Measurements from ENCODE around the gene KCNK1. TPM values are rescaled to one million over a fixed set of nuclear protein-coding genes. Genes with fewer than 3 reads are reported as not detected.

KCNK1 gene
- total RNA-seq, 1 donor from 2014 or later = 1.1 TPM

DNA sequence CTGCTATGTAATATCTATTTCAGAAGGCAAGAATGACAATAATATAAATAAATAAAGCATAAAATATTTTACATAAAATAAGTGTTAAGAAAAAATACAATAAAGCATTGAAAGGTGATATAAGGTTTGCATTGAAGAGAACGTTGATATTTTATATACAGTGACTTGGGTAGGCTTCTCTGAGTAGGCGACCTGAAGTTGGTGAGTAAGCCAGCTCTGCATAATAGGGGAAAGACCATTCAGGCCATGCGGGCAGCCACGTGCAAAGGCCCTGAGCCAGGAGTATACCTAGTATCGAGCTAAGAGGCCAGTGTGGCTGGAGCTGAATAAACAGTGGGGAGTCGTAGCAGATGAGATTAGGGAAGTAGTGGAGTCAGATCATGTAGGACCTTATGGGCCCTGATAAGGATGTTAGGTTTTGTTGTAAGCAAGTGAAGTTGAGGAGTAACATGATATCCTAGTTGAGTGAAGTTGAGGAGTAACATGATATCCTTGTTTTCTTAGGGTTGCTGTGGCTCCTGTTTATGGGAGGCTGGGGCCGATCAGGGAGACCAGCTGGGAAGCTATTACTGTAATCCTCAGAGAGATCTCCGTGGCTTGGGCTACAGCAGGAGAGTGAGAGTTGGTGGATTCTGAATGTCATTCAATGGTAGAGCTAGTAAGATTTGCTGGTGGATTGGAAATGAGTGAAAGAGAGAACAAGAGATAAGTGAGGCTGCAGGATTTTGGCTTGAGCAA, 22.0 kb downstream of the KCNK1 start:
- no peak for ATAC-seq
- DNase-seq (ENCODE audit: low spot score) = no peak

DNA sequence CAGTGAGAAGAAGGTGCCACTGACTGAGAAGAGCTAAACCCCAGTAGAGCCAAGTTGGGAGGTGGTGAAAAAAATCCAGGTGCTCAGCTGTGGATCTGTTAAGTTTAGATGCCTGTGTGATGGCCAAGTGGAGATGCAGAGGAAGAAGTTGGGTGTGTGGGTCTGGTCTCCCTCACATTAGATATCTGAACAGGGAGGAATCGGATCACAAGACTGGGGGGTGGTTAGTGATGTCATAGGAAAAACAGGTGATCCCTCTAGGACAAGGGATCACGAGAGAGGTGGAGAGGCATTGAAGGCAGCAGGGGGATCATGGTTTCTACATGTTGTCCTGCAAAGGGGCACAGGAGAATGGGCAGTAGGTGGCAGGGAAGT, 22.6 kb downstream of the KCNK1 start:
- DNase-seq (ENCODE audit: low spot score) = no peak
- no peak for ATAC-seq

DNA sequence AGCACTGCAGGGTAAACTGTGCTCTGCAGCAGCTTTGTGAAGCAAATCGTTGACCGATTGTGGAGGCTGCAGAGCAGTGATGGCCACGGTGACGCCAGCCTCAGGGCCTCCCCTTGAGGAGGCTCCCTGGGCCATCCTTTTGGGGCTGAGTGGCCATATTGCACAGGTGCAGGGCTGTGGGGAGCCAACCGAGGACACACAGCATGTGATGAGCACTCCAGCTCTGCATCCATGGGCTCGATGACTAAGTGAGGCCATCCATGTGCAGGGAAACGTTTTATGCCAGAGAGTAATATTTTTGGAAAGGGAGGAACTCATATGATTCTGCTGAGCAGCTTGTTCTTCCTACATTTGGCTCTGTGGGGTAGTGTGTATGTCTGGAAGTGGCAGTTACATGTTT, 24.6 kb downstream of the KCNK1 start:
- DNase-seq (ENCODE audit: low spot score) = no peak
- ATAC-seq = no peak

DNA sequence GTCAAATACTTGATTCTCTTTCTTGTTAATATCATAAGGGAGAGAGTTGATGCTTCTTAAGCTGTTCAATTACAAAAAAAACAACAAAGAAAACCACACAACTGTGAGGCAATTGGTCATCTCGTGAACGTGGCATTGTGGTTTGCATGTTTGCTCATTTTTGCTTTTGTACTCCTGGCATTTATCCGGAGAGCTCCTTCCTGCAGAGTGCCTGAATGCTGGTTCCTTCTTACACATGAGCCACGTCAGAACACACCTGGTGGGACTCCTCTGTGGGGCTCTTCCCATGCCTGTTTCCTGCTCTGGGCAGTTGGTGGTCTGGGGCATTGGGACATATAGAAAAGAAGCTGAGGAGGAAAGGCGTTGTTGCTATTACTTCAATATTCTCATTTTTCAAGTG, 25.7 kb downstream of the KCNK1 start:
- DNase-seq (ENCODE audit: low spot score) = no peak
- ATAC-seq = no peak

DNA sequence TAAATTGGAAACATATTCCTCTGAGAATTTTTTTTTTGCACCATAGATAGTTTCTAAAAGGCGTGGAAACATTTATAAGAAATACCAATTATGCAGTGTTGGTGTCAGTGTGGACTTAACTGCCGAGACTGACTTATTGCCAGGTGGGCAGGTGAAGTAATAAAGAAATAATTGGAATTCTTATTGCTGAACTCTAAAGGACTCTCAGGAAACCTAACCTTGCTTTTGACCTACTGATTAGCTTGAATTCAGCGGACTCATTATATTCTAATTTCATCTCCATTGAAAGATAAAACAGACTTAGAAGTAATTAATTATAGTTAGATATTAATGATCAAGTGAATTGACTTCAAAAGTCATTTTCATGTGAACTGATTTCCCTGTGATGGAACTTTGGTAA, 26.3 kb downstream of the KCNK1 start:
- ATAC-seq (no peak), DNase-seq (ENCODE audit: low spot score) (no peak)

DNA sequence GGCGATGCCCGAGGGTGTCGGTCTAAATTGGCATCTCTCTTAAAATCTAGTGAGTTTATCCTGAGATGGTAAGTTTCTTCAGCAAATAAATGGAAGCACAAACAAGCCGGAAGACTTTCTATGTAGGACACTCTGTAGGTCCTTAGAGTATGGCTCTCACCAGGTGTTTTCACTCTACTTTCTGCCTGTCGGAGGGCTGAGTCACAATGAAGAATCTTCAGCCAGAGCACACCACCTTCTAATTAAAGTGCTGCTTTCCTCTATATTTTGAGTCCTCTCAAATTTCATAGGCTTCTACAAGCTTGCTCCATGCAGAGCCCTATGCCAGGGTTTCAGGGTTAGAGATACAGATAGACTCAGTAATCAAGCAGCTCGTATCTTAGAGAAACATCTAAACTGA, 27.1 kb downstream of the KCNK1 start:
- DNase-seq (ENCODE audit: low spot score) (no peak), ATAC-seq (no peak)

DNA sequence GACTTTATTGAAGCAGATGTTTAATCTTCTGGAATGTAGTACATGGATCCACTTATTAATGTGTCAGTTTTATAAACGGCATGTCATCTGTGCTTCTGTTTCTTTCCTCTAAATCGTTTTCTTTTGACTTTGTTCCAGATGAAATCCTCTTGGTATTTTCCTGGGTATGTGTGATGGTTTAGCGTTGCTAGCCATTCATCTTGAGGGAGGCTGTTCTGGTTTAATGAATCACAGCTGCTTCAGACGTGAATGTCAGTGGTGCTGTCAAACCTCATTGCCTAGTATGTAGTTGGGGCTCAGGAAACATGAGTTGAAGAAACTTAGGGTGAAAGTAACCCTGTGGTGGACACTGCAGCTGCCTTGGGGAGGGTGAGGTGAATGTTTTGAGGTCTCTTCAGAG, 33.2 kb downstream of the KCNK1 start:
- ATAC-seq = no peak
- no peak for DNase-seq (ENCODE audit: low spot score)

DNA sequence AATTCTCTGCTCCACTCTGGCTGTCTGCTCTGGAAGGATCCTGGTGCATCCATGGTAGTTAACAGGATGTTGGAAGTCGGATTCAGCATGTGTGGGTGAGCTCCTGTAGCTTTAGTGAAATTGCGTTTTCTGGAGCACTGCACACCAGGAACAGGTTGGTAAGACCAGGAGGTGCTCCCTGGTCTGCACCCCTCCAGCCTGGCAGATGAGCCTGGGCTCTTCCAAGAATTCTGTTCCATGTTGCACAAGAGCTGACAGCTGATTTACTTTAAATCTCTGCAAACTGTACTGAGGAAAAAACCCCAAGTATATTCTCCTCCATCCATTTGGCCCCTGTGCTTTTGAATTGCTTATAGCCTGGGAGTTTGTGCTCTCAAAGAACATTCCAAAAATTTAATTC, 33.7 kb downstream of the KCNK1 start:
- ATAC-seq = no peak
- no peak for DNase-seq (ENCODE audit: low spot score)

DNA sequence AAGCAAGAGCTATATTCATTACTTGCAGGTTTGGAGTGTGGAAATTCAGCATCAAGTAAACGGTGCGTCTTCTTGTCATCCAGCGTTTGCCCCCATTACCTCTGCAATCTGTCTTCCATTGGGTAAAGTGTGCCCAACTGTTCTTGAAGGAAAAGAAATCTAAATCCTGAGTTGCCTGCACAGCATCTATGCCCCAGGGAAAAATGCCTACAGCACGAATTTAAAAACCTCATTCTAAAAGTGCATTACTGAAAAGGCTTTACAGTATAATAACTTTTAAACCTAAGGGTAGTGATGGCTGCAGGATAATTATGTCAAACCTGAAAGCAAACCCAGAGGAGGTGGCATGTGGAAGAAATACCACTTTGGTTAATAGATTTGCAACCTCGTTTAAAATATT, 37.2 kb downstream of the KCNK1 start:
- ATAC-seq = no peak
- DNase-seq (ENCODE audit: low spot score) = no peak

DNA sequence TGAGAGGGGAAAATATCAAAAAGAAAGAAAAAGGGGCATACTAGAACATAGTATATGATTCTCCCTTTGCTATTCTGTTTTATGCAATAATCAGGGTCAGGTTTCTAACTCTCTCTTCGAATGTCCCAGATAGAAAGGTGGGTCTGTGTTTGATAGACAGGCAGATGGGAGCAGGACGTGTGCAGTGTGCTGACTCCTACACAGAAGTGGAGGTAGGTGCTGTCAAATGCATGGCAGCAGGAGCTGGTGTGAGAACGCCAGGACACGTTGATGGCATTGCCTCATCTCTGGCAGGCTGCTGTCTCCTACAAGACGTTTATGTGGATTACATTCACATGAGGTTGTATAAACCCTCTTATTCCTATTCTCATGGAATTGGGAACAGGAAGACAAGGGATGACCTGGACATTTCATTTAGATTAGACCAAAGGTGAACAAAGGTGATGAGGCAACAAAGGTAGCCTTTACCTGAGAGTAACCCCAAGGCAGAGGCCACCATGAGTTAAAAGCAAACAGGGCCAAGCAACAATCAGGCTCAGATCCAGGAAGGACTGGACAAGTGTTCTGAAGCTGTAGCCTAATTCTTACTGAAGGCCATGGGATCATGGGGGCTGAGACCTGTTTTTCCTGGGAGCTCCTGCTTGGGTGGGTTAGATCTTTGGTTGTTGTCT, 37.8 kb downstream of the KCNK1 start:
- DNase-seq (ENCODE audit: low spot score) (no peak), ATAC-seq (peak; percentile 47)

DNA sequence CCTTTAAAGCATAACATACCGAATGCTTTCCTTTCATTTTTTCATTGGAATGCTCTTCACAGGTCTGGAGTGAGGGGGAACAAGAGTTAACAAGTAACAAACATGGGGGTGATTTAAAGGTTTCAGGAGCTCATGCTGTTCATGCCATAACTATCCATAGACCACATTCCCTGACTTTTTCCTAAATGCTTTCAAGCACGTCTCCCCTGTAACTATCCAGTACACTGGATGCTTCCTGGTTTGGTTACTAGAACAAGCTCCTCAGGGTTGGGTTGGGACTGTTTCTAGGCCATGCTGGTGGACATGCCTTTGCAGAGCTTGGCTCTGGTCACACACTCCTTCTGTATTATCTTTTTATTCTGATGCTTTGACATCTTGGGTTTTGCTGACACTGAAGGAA, 38.6 kb downstream of the KCNK1 start:
- DNase-seq (ENCODE audit: low spot score) (no peak), ATAC-seq (no peak)

DNA sequence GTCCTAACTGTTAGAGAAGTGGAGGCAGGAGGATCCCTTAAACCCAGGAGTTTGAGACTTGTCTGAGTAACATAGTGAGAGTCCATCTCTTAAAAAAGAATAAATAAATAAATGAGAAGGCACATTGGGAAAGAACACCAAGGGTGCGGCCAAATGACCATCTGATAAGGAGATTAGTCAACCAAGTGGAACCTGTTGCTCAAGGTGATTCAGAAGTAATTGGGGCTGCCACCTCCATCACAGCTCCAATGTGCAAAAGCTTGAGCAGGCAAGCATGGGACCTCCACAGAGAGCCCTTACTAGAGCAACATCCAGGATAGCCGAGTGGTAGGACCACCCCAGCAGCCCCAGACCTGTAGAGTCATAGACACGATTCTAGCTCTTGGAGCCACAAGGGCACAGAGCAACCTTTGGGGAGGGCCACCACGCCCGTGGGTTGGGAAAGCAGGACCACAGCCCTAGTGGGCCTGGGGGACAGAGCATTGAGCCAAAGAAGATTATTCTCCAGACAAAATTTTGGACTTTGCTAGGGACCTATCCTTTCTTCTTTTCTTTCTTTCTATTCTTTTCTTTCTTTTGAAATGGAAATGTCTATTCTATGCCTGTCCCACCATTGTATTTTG, 40.9 kb downstream of the KCNK1 start:
- DNase-seq (ENCODE audit: low spot score) = peak; percentile 48
- peak; percentile 73 for ATAC-seq

DNA sequence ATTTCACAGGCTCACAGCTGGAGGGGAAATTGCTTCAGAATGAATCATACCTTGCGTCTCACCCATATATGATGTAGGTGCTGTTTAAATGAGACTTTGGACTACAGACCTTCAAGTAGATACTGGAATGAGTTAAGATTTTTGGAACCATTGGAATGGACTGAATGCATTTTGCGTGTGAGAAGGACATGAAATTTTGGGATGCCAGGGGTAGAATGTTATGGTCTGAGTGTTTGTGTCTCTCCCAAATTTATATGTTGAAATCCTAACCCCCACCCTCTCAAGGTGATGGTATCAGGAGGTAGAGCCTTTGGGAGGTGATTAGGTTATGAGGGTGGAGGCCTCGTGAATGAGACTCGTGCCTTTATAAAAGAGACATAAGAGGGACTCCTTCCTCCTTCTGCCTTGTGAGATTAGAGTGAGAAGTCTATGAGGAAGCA, 41.4 kb downstream of the KCNK1 start:
- DNase-seq (ENCODE audit: low spot score) (no peak), ATAC-seq (no peak)

DNA sequence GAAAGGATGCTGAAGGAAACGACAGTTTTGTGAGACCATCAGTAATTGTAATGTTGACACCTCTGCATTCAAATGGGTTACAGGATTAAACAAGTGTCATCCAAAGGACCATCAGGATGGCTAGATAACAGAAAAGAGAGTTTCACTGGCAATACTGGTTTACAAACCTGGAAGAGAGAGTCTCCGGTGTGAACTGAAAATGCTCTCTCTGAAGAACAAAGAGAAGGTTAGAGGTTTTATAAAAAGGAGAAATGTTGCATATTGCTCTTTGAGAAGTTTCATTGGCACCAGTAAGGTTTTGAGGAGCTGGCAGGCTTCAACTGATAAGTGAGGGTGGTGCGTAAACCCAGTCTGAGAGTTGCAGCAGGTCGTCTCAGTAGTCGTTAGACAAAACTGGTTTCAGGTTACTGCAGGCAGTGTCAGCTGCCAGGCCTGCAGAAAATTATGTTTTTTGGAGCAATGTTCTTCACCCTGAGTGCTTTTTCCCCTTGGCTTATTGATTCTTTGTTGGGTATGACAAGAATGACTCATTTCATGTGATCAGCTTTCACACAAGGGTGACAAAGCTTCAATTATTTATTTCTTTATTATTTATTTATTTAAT, 42.2 kb downstream of the KCNK1 start:
- ATAC-seq (no peak), DNase-seq (ENCODE audit: low spot score) (no peak)

DNA sequence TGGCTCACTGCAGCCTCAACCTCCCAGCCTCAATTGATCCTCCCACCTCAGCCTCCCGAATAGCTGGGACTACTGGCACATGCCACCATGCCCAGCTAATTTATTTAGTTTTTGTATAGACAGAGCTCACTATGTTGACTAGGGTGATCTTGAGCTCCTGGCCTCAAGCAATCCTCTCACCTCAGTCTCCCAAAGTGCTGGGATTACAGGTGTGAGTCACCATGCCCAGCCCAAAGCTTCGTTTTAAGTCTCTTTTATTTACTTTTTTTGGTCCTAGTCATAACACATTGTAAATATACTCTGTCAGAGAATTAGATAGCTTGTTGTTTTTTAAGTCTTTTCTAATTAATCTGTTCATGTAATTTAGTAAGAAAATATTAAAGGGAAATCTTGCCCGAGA, 42.8 kb downstream of the KCNK1 start:
- ATAC-seq (no peak), DNase-seq (ENCODE audit: low spot score) (no peak)

DNA sequence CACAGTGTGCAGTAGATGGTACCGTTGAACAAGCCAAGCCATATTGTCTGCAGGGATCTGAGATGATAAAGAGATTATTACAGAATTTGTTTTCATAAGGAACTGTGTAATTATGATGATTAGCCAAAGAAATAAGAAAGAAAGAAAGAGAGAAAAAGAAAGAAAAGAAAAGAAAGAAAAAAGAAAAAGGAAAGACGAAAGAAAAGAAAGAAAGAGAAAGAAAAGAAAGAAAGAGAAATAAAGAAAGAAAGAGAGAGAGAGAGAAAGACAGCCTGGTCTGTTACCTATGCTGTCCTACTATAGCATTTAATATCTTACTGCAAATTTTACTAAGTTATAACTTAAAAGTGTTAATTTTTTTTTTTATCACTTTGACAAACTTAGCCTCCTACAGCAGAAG, 43.6 kb downstream of the KCNK1 start:
- DNase-seq (ENCODE audit: low spot score) (no peak), ATAC-seq (no peak)

DNA sequence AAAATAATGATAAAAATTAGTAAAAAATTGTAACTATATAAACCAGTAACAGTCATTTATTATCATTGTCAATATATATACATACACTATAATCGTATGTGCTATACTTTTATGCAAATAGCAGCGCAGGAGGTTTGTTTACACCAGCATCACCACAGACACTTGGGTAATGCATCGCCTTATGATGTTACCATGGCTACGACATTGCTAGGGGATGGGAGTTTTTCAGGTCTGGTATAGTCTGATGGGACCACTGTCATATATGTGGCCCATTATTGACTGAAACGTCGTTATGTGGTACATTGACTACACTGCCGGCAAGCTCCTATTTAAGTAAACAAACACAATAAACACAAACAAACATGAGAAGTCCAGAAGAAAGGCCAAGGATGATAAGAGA, 45.6 kb downstream of the KCNK1 start:
- no peak for DNase-seq (ENCODE audit: low spot score)
- ATAC-seq = no peak

DNA sequence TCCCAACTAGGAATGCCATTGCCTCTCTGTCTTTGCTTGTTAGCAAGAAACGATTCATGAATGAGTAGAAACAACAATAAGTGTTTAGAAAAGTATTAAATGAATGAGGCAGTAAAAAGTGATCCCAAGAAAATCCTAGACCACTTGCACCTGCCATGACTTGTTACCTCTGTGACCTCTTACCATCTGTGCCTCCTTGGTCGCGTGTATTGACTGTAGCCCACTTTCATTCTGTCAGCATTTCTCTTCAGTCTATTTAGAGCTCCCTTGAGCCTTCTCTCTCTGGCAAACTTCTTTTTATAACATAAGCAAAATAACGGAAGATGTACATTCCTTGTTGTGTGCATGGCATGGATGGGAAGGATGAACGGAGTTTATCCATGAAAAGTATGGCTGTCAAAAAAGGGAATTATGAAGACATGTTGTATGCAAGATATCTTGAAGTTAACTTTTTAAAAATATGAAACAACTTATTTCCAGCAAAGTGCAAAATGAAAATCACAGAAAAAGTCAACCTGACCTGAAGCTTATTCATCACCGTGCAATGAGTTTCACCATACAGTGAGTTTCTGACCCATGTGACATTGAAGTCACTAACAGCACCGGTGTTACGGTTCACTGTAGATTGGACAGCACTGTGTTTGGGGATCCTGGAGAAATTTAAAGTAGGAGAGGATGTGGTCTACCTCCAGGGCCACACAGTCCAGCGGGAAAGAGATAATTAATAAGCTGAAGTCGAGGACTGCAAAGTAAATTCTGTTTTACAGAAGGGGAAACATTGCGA, 47.7 kb downstream of the KCNK1 start:
- no peak for DNase-seq (ENCODE audit: low spot score)
- no peak for ATAC-seq

DNA sequence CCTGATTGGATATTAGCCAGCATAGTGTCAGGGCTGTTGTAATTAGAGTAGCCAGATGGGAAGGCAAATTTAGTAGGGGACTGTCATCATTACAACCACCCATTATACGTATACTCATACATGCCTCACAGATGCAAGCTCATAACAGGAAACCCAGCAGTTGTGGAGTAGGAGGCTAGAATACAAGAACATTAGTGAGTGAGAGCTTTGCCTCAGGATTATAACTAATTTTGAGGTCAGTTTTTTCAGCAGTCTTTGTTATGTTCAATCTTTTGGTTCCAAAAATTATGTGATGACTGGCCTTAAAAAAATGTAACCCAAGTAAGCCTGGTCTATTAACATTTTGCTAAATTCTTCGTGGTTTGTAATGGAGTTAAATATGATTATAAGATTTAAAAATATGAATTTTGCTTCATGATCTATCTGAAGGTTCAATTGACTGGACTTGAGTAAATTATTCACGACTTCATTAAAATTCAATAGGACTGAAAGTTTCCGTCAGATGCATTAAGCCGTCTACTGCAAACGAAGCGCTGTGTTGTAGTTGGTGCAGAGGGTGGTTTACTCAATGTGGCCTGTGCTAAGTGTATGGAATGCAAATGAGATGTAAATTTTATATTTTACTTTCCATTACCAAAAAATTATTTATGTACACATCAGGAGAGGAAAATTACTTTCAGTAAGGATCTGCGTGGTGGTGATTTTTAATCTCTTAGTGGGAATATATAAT, 48.8 kb downstream of the KCNK1 start:
- no peak for ATAC-seq

DNA sequence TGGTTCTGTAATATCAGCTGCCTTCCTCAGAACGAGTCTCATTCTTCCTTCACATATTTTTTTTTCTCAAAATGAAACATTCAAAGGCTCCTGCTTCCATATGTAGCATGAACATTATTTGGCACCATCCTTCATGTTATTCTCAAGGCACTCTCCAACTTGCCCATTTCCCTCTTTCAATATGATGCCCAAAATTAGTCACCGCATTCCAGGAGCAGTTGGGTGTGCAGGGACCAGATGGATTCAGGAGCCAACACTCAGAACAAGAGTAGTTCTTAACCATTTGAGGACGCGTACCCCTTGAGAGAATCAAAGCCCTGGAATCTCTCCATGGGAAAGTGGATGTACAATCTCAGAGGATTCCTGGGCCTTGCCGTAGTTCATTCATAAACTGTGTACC, 50.3 kb downstream of the KCNK1 start:
- ATAC-seq (no peak), DNase-seq (ENCODE audit: low spot score) (no peak)

More for the DNA sequence above, 48.8 kb downstream of the KCNK1 start:
- DNase-seq (ENCODE audit: low spot score) = no peak

Measured in left lobe of liver (tissue), 2 donors.